SK-N-SH (cell line): ENCODE measurements around the gene DHRS12.

Experiments used
- CTCF ChIP-seq: fragments of 200-600 bp; sonication (generic); IDR thresholded peaks from 2 replicates; pipeline ENCODE4 v1.6.1; 2017; ENCODE audit warnings: antibody characterized with exemption, mild to moderate bottlenecking, moderate library complexity
- EP300 ChIP-seq, 2 experiments: IDR thresholded peaks; 2 replicates each; pipeline versions ENCODE4 v1.4.0 to v1.6.1; 2012; ENCODE audit warnings: borderline replicate concordance in 1 of 2, low read depth in 1 of 2, low read length in 1 of 2
- EZH2phosphoT487 ChIP-seq: fragments of 200-600 bp; sonication (generic); IDR thresholded peaks from 2 replicates; pipeline ENCODE4 v1.6.1; 2017; ENCODE audit warnings: low read depth, mixed run types, mild to moderate bottlenecking, antibody characterized with exemption, moderate library complexity, borderline replicate concordance
- FOSL2 ChIP-seq: IDR thresholded peaks from 2 replicates; pipeline ENCODE4 v1.4.0; 2012; ENCODE audit warnings: low read depth, mild to moderate bottlenecking, moderate library complexity, borderline replicate concordance
- FOXM1 ChIP-seq: IDR thresholded peaks from 2 replicates; pipeline ENCODE4 v1.4.0; 2012; ENCODE audit warnings: low read depth, mild to moderate bottlenecking
- MEF2A ChIP-seq: IDR thresholded peaks from 2 replicates; pipeline ENCODE4 v1.4.0; 2012; ENCODE audit warnings: low read depth, borderline replicate concordance
- NRF1 ChIP-seq: IDR thresholded peaks from 2 replicates; pipeline ENCODE4 v1.6.1; 2012; ENCODE audit warnings: low read depth, mild to moderate bottlenecking, low read length
- POLR2AphosphoS5 ChIP-seq: IDR thresholded peaks from 2 replicates; pipeline ENCODE4 v1.6.1; 2012; ENCODE audit warnings: low read depth, low read length
- REST ChIP-seq: IDR thresholded peaks from 2 replicates; pipeline ENCODE4 v1.6.1; 2012; ENCODE audit warnings: mild to moderate bottlenecking, low read depth, low read length, moderate library complexity
- SIN3A ChIP-seq: IDR thresholded peaks from 2 replicates; pipeline ENCODE4 v1.6.1; 2012; ENCODE audit warnings: low read depth, mild to moderate bottlenecking, low read length, moderate library complexity, borderline replicate concordance
- SMC3 ChIP-seq: IDR thresholded peaks from 2 replicates; pipeline ENCODE4 v1.6.1; 2012; ENCODE audit warnings: low read depth, low read length, improper control_type of control experiment

- TF ChIP-seq POLR2AphosphoS5: no peak
- no peak for TF ChIP-seq CTCF
- no peak for TF ChIP-seq EP300 (IDR thresholded peaks at IDR 0.05; ENCODE audit: borderline replicate concordance in 1 of 2, low read depth in 1 of 2, low read length in 1 of 2)
- no peak for TF ChIP-seq SIN3A
- no peak for TF ChIP-seq MEF2A
- TF ChIP-seq EZH2phosphoT487: no peak
- no peak for TF ChIP-seq REST
- no peak for TF ChIP-seq SMC3
- no peak for TF ChIP-seq FOSL2
- no peak for TF ChIP-seq NRF1
- TF ChIP-seq FOXM1: no peak
These were observed 27.6 kb upstream of the DHRS12 start for GRCh38 chr13:51831519-51831918.
